Measurements from ENCODE around the gene REG3G.
A peak's percentile ranks its signal among the peaks of the same experiment; 100 is the strongest.

The REG3G gene

DNA sequence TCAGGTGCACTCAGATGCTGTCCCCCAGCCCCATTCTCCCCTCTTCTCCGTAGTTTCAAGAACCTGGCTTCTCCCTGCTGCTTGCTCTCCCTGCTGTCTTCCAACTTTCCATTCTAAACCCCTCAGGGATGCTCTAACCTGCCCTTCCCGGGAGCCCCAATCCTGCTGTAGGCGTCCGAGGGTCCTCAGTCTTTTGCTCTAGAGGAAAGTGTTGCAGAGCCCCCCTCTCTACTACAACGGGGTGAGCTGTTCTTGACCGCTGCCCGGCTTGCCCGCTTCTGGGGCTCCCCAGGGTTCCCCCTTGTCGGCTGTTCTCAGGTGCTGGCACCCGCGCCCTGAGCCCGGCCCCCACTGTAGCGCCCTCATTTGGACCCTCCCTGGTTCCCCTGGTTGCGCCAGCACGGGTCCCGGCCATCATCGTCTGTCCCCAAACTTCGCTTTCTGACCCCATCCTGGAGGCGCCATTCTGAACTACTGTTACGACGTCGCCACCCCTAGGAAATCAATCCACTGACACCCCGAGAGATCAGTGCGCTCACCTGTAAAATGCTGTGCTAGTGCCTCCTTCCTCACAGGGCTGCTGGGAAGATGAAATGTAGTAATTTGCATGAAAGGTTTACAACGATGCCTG lies 31.9 kb upstream of the REG3G start:
- no peak for DNase-seq (ENCODE audit: low read depth in 2 of 2)
- no peak for TF ChIP-seq CTCF (IDR thresholded peaks at IDR 0.05; ENCODE audit: low read depth, low read length)
- H3K4me3 ChIP-seq (replicated peaks in 1 of 2; ENCODE audit: low read depth in 2 of 2, low read length in 2 of 2): no peak overlapping the region

- no peak for TF ChIP-seq CTCF (IDR thresholded peaks at IDR 0.05; ENCODE audit: low read depth, low read length)
- no peak overlapping the region for H3K4me3 ChIP-seq (replicated peaks in 1 of 2; ENCODE audit: low read depth in 2 of 2, low read length in 2 of 2)
- DNase-seq (ENCODE audit: low read depth in 2 of 2): no peak
These were observed 30.7 kb upstream of the REG3G start for GRCh38 chr2:78994789-78995188.

DNA sequence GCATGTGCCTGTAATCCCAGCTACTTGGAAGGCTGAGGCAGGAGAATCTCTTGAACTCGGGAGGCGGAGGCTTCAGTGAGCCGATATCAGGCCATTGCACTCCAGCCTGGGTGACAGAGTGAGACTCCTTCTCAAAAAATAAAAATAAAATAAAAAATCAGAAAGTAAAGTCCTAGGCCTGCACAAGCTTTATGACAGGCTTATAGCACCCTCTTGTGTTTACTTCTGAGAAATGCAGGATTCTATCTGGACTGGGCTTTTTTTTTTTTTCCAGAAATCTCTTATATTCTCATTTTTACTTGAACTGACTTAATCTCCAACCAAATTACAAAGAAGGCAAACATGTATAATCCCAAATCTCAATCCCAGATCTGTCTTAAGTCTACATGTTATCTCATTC lies 26.1 kb upstream of the REG3G start:
- peak; percentile 20 to 23 for DNase-seq (ENCODE audit: low read depth in 2 of 2)
- H3K4me3 ChIP-seq (replicated peaks in 1 of 2; ENCODE audit: low read depth in 2 of 2, low read length in 2 of 2): no peak overlapping the region
- TF ChIP-seq CTCF (IDR thresholded peaks at IDR 0.05; ENCODE audit: low read depth, low read length): peak; percentile 7

DNA sequence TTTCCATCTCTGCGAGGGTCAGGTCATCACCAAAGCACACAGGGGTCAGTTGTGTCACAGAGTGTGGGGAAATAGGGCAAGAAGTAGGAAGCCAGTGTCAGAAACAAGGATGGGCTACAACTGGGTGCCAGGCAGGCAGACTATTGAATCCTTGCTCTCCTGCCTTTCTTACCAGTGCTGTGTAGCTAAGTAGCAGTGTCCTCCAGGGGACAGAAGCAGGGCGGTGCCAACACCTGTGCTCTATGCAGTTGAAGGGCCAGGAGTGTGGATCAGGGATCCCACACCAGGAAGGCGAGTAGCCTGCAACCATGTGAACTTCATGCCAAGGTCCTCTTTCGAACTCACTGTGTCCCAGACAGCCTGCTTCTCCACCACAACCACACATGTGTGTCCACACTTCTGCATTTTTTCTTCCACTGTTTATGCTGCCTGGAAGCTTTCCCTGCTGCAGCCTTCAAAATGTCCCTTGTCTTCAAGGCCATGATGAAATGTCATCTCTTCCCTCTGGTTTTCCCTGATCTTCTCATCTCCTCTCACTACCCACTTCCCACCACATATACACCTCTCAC lies 25.4 kb upstream of the REG3G start:
- no peak for TF ChIP-seq CTCF (IDR thresholded peaks at IDR 0.05; ENCODE audit: low read depth, low read length)
- no peak for DNase-seq (ENCODE audit: low read depth in 2 of 2)
- H3K4me3 ChIP-seq (replicated peaks in 1 of 2; ENCODE audit: low read depth in 2 of 2, low read length in 2 of 2): no peak overlapping the region

GRCh38 chr2:79001285-79001684 lies 24.2 kb upstream of the REG3G start:
- no peak overlapping the region for H3K4me3 ChIP-seq (replicated peaks in 1 of 2; ENCODE audit: low read depth in 2 of 2, low read length in 2 of 2)
- no peak for DNase-seq (ENCODE audit: low read depth in 2 of 2)
- TF ChIP-seq CTCF (IDR thresholded peaks at IDR 0.05; ENCODE audit: low read depth, low read length): no peak

GRCh38 chr2:79004680-79005079 lies 20.8 kb upstream of the REG3G start:
- no peak overlapping the region for H3K4me3 ChIP-seq (replicated peaks in 1 of 2; ENCODE audit: low read depth in 2 of 2, low read length in 2 of 2)
- no peak for TF ChIP-seq CTCF (IDR thresholded peaks at IDR 0.05; ENCODE audit: low read depth, low read length)
- DNase-seq (ENCODE audit: low read depth in 2 of 2): no peak

- H3K4me3 ChIP-seq (replicated peaks in 1 of 2; ENCODE audit: low read depth in 2 of 2, low read length in 2 of 2): no peak overlapping the region
- no peak for DNase-seq (ENCODE audit: low read depth in 2 of 2)
- no peak for TF ChIP-seq CTCF (IDR thresholded peaks at IDR 0.05; ENCODE audit: low read depth, low read length)
These were observed 20.3 kb upstream of the REG3G start for GRCh38 chr2:79005216-79005615.

Measured in cardiac fibroblast (primary cell).